ENCODE data around the gene DLL4. TPM values are rescaled to one million over a fixed set of nuclear protein-coding genes. Genes with fewer than 3 reads are reported as not detected.

The DLL4 gene
- total RNA-seq, 3 donors from 2014 or later: 3.5 to 10.5 (median 5.0) TPM

GRCh38 chr15:40911693-40912092 lies 17.4 kb upstream of the DLL4 start:
- Histone ChIP-seq H3K36me3 (no peaks in the 10 kb centered on the region), H3K27ac (peak overlapping the region in 1 of 2 donors; percentile 48), H3K27me3 (no peaks in the 10 kb centered on the region), H3K4me3 (no peak overlapping the region), H3K9me3 (no peaks in the 10 kb centered on the region), H3K4me1 (peaks cover 6 to 15% of the 10 kb centered on the region in 2 donors)
- intact Hi-C loops (cut with DNase I; ENCODE audit: low total_unique reads): no loop called here
- TF ChIP-seq POLR2A (IDR thresholded peaks at IDR 0.05) (no peak), CTCF (IDR thresholded peaks at IDR 0.05) (no peak), POLR2AphosphoS5 (IDR thresholded peaks at IDR 0.05) (no peak)
- DNase-seq (ENCODE audit: low spot score in 2 of 2): no peak

- intact Hi-C loops (cut with DNase I; ENCODE audit: low total_unique reads): no loop called here
- Histone ChIP-seq H3K4me3 (no peak overlapping the region), H3K36me3 (no peaks in the 10 kb centered on the region), H3K9me3 (no peaks in the 10 kb centered on the region), H3K27me3 (no peaks in the 10 kb centered on the region), H3K27ac (no peak overlapping the region), H3K4me1 (peaks cover 1 to 7% of the 10 kb centered on the region in 2 donors)
- no peak for DNase-seq (ENCODE audit: low spot score in 2 of 2)
- TF ChIP-seq CTCF (IDR thresholded peaks at IDR 0.05) (no peak), POLR2AphosphoS5 (IDR thresholded peaks at IDR 0.05) (no peak), POLR2A (IDR thresholded peaks at IDR 0.05) (no peak)
Observed at GRCh38 chr15:40912478-40912877, 16.7 kb upstream of the DLL4 start.

- intact Hi-C loops (cut with DNase I; ENCODE audit: low total_unique reads): no loop called here
- Histone ChIP-seq H3K9me3 (no peaks in the 10 kb centered on the region), H3K4me3 (no peak overlapping the region), H3K4me1 (peaks cover 0 to 6% of the 10 kb centered on the region in 2 donors), H3K27me3 (no peaks in the 10 kb centered on the region), H3K27ac (no peak overlapping the region), H3K36me3 (no peaks in the 10 kb centered on the region)
- TF ChIP-seq POLR2A (IDR thresholded peaks at IDR 0.05) (no peak), CTCF (IDR thresholded peaks at IDR 0.05) (no peak)
- no peak for DNase-seq (ENCODE audit: low spot score in 2 of 2)
Observed at GRCh38 chr15:40914013-40914412, 15.1 kb upstream of the DLL4 start.

GRCh38 chr15:40914486-40914885 lies 14.7 kb upstream of the DLL4 start:
- Histone ChIP-seq H3K36me3 (no peaks in the 10 kb centered on the region), H3K4me3 (no peak overlapping the region), H3K4me1 (peaks cover 0 to 6% of the 10 kb centered on the region in 2 donors), H3K27ac (no peak overlapping the region), H3K27me3 (no peaks in the 10 kb centered on the region), H3K9me3 (no peaks in the 10 kb centered on the region)
- TF ChIP-seq CTCF (IDR thresholded peaks at IDR 0.05) (no peak), POLR2A (IDR thresholded peaks at IDR 0.05) (no peak), POLR2AphosphoS5 (IDR thresholded peaks at IDR 0.05) (no peak)
- intact Hi-C loops (cut with DNase I; ENCODE audit: low total_unique reads): no loop called here
- DNase-seq (ENCODE audit: low spot score in 2 of 2): no peak

GRCh38 chr15:40915116-40915661 lies 14.0 kb upstream of the DLL4 start:
- H3K27me3 ChIP-seq: no peaks in the 10 kb centered on the region
- no peaks in the 10 kb centered on the region for H3K9me3 ChIP-seq
- no peak for DNase-seq (ENCODE audit: low spot score in 2 of 2)
- H3K27ac ChIP-seq: no peak overlapping the region
- no peak for TF ChIP-seq POLR2A (IDR thresholded peaks at IDR 0.05)
- no peak for TF ChIP-seq POLR2AphosphoS5 (IDR thresholded peaks at IDR 0.05)
- TF ChIP-seq CTCF (IDR thresholded peaks at IDR 0.05): no peak
- no peaks in the 10 kb centered on the region for H3K4me1 ChIP-seq
- no peak overlapping the region for H3K4me3 ChIP-seq
- intact Hi-C loops (cut with DNase I; ENCODE audit: low total_unique reads): no loop called here
- H3K36me3 ChIP-seq: no peaks in the 10 kb centered on the region

Measured in breast epithelium (tissue), 4 donors.